Stimulated activated CD4-positive, alpha-beta T cell treated with anti-CD3 and anti-CD28 coated beads, Interleukin-4, amount 100 ng/mL, for 4 hours (primary cell): ENCODE results near the gene ZMYM4.
"Not testable (repeated sequence)": the region's sequence is repeated elsewhere in the genome, so short reads cannot be mapped to it uniquely, and the experiment has no call there.

Source experiments
- DNase-seq, 2 experiments: peaks; one replicate each; pipeline ENCODE4 v3.0.0-alpha.2; 2020

ZMYM4 gene

GRCh38 chr1:35268282-35269200 lies at the start of gene ZMYM4:
Gene ZMYM4, plus strand, starts transcription at chr1:35268709. Its CDS starts 338 bp downstream, at chr1:35269047.
- peak; percentile 83 to 89 for DNase-seq

GRCh38 chr1:35220976-35221375 lies 47.5 kb upstream of the ZMYM4 start:
- no peak for DNase-seq

GRCh38 chr1:35222322-35223083 lies 46.0 kb upstream of the ZMYM4 start:
- no peak for DNase-seq

- DNase-seq: no peak
Observed at GRCh38 chr1:35223084-35223630, 45.4 kb upstream of the ZMYM4 start.

- DNase-seq: no peak
Observed at GRCh38 chr1:35226546-35226945, 42.0 kb upstream of the ZMYM4 start.

GRCh38 chr1:35229587-35230360 lies 38.7 kb upstream of the ZMYM4 start:
- no peak for DNase-seq

- DNase-seq: no peak
Observed at GRCh38 chr1:35231287-35231686, 37.2 kb upstream of the ZMYM4 start.

- DNase-seq: not testable (repeated sequence)
Observed at GRCh38 chr1:35236772-35237171, 31.7 kb upstream of the ZMYM4 start.

GRCh38 chr1:35243691-35244090 lies 24.8 kb upstream of the ZMYM4 start:
- no peak for DNase-seq

GRCh38 chr1:35247256-35247655 lies 21.3 kb upstream of the ZMYM4 start:
- no peak for DNase-seq

GRCh38 chr1:35253941-35254340 lies 14.6 kb upstream of the ZMYM4 start:
- no peak for DNase-seq

GRCh38 chr1:35255276-35255675 lies 13.2 kb upstream of the ZMYM4 start:
- DNase-seq: no peak

GRCh38 chr1:35259561-35259960 lies 8.9 kb upstream of the ZMYM4 start:
- DNase-seq: no peak

- DNase-seq: no peak
Observed at GRCh38 chr1:35261412-35262120, 6.9 kb upstream of the ZMYM4 start.

- DNase-seq: no peak
Observed at GRCh38 chr1:35264035-35264434, 4.5 kb upstream of the ZMYM4 start.

- DNase-seq: no peak
Observed at GRCh38 chr1:35264871-35265270, 3.6 kb upstream of the ZMYM4 start.

GRCh38 chr1:35266306-35266705 lies 2.2 kb upstream of the ZMYM4 start:
- no peak for DNase-seq

GRCh38 chr1:35269201-35269988 lies 886 bp downstream of the ZMYM4 start:
- DNase-seq: no peak

GRCh38 chr1:35269989-35270289 lies 1.4 kb downstream of the ZMYM4 start:
- no peak for DNase-seq

- no peak for DNase-seq
Observed at GRCh38 chr1:35270836-35271235, 2.3 kb downstream of the ZMYM4 start.

- no peak for DNase-seq
Observed at GRCh38 chr1:35274197-35274596, 5.7 kb downstream of the ZMYM4 start.
